Stimulated activated CD4-positive, alpha-beta T cell treated with anti-CD3 and anti-CD28 coated beads, TNF-alpha, amount 100 ng/mL, for 24 hours (primary cell): ENCODE data around the gene VAV3.

ENCODE experiments used
- DNase-seq, 3 experiments: peaks; one replicate each; pipeline ENCODE4 v3.0.0-alpha.2; 2020; ENCODE audit warnings: low read depth in 3 of 3

Gene VAV3

DNA sequence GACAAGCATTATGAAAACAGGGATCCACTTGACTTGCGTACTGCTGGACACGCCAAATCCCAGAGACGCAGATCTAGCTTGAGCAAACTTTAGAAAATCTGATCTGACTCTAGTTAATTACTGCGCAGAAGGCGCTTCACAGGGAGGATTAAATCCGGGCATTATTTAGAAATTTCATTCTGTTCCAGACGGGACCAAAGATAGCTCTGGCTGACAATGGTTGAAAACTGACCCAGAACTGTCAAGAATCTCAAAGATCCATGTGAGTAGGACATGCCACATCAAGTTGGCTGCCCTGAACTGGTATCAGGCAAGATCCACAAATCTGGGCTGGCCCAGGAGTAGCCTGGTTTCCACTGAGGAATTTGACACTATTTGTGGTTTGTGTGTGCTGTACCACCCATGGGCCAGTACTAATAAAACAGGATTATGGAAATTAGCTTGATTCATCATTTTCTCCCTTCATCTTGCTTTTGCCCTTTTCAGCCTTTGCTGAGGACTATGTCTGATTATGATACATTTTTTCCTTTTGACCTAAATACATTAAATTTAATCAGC is 171.0 kb downstream of the VAV3 start:
- DNase-seq: no peak

DNA sequence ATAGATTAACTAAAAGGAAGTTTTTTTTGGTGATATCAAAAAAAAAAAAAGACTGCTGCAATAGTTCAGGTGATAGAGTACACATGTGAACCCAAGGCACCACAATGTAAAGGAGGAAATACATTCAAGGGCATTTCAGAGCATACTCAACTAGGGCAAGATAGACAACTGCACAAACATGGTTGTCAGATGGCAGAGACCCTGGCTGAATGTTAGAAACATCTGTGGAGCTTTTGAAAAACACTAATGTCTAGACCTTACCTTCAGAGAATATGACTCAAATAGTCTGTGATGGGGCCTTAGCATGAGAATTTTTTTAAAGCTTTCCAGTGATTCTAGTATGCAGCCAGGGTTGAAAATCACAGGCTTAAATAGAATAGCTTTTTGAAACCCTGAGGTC is 173.6 kb downstream of the VAV3 start:
- DNase-seq: no peak

DNA sequence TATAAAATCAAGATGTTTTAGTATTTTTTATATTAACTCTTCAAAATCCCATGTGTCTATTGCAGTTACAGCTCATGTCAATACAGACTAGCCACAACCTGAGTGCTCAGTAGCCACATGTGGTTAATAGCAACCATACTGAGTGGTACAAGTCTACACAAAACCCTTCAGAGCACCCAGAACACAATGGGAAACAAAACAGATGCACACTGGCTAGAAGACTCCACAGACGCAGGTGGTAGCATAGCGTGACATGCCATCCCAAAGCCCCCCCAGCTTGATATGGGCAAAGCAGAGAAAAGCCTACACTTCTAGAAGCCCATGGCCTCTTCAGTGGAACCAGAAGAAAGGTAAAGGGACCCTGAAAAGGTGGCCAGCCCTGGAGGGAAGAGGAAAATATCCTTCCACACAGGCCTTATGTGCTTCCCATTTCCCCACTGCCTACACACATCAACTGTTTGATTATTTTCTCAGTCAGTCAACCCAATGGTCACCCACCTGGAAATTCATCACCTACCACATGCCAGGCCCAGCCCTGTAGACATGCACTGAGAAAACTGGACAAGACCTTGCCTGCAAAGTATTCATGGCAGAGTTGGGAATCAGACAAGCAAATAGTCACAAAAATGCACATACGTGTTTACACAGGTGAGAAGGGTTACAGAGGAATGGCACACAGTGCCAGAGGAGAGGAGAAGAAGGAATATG is 175.0 kb downstream of the VAV3 start:
- no peak for DNase-seq

DNA sequence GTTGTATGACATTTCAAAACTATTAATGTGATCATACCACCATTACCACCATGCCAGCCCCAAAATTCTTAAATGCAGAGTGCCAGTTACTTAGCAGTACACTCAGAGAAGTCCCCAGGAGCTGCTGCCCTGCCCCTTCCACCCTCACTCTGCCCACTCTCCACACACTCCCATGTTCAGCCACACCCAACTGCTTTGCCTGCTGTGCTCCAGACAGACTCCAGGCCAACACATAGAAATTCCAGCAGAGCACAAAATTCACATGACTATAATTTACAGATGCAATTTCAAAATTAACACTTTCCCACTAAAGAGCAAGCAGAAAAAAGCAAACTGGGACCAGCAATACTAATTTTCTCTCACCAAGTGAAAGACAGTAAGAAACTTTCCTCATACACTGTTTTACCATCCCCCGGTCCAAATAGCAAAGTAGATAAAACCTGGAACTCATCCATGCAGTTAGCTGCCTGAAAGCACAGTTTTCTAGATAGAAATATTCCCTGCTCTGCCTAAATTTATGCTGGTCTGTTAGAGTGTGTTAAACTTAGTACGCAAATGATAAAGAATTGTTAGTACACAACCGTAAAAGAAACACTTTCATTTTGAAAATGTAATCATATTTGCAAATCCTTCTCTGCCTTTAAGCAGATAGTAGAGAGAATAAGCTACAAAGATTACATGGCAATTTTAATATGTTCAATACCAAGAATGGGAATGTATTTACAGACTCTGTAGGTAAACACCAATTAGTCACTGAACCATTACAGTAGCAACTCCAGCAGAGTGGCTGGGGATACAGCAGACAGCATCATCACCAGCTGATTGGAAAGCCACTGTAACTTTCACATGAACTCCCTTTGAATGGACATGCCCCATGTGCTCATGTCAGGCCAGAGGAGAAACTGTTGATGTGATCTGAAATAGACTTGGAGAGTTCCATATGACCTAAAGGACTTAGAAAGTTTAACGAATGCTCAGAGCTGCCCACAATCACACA is 176.5 kb downstream of the VAV3 start:
- no peak for DNase-seq

- no peak for DNase-seq
Observed at GRCh38 chr1:107787299-107787698, 177.7 kb downstream of the VAV3 start.

GRCh38 chr1:107786203-107786845 is 178.7 kb downstream of the VAV3 start:
- DNase-seq: no peak

DNA sequence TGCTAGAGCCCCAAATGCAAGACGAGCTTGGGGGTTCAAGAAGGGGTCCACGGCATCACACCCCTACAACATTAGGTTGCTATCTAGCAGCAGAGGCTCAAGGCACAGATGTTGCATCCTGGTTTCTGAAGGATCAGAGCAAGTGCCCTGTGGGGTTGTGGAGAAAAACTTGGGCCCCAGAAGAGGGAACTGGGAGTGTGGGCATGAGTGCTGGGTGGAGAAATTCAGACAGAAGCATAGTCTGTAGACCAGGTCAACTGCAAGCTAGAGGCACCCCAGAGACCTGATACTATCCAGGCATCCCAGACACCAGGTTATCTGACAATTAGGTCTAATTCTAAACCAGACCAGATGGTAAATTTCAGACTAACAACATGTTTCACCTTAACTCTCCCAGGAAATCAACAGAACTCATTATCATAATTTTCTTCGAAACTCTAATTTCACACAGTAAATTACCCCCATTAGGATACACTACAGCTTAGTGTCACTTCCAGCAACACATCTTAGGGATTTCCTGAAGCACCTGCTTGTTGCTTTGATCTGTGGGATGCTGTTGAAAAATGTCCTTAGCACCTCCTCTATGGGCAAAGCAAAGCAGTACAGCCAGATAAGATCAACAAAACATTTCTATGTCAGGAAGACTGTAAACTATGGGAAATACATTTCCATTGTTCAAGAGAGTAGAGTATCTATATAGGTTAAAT is 179.3 kb downstream of the VAV3 start:
- DNase-seq: no peak

GRCh38 chr1:107782217-107782845 is 182.6 kb downstream of the VAV3 start:
- peak in 2 of 3 experiments; percentile 36 to 52 for DNase-seq

GRCh38 chr1:107781245-107781644 is 183.7 kb downstream of the VAV3 start:
- DNase-seq: no peak

DNA sequence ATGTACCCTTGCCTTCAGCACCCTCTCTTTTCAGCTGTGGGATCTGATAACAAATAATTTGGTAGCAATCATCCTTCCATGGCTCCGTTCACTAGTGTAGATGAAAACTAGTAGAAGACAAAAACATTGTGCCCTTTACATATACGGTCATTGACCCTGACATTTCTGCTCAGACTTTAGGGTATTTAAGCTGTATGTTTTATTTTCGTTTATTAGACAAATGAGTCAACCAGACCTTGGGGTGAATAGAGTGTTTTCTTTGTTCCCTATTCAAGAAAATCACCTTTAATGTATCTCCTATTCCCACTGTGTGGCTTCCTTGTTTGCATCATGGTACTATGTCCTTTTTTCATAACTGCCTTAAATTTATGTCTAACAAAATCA is 187.3 kb downstream of the VAV3 start:
- DNase-seq: no peak

DNA sequence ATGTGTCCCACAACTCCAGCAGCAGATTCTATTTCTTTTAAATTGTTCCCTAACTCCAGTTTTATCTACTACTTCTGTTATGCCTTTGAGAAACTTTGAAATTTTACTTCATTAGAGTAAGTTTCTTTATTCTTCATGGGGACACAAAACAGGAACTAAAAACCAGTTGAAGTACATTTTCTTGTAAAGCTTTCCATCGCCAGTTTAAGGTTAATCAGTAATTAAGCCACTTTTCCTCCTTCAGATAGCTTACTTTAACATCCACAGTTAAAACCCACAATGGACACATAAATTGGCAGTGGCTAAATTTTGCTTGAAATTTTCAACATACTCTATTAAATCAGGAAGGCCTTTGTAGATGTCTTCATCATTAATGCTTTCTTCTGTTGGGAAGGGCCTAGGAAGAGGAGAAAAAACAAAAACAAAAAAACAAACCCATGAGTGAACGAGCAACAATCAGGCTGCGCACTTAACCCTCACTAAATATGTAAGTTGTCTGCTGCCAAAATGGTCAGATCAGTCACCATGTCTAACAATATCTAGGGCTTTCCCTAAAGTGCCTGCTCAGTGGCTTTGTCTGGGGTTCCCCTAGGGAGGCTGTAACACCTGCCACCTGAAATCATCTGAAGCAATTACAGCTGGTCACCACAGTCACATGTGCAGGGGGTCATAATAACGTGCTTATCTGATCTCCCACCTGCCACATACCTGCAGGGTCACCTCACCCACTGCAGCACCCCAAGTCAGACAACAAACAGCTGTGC is 187.9 kb downstream of the VAV3 start:
- no peak for DNase-seq

GRCh38 chr1:107771377-107771776 is 193.6 kb downstream of the VAV3 start:
- DNase-seq: no peak

DNA sequence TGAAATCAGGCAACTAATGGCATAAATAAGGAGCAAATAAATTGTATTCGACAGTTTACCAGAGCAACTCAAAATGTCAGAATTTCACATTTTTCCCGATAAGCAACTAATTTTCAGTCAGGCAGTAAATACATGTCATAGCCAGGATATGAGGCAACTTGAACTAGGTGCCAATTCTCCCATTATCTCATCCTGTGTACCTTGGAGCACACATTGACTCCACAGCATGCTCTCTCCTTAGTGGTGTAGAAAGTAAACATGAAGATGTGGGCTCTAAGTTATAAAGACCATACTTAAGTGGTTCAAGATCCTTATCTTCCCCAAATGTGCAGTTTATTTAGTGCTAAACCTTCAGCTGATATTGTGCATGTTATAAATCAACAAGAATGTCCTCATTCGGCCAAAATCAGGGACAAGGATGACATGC is 197.8 kb downstream of the VAV3 start:
- no peak for DNase-seq

DNA sequence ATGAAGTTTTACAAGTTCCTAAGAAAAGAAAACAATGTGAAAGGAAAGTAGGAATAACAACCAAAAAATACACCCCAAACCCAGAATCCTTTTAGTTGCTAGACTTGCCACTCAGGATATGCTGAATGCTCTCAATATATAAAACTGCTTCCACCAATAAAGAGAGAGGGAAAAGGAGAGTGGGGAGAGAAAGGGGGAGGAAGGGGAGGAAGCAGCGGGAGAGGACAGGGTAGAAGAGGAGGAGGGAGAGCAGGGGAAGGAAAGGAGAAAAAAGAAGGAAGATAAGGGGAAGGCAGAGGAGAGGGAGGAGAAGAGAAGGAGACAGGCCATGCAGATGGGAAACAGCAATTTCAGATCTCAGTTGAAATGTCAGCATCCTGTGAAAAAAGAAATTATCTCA is 198.4 kb downstream of the VAV3 start:
- no peak for DNase-seq

- no peak for DNase-seq
Observed at GRCh38 chr1:107762751-107763390, 202.1 kb downstream of the VAV3 start.

DNA sequence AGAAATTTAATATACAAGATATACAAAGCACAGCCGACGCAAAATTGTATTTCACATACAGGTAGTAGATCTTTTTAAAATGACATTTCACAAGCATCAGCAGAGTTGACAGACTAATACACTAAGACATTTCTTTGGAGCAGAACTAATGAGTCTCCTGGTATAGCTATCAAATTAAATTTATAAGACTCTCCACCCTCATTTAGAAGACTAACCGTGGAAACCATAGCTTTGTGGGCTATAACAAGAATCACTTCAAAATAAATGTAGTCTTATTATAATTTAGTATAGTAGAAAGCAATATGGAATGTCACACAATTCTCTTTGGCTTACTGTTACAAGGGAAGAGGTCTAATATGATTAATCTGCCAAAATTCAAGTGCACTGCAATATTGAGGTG is 204.9 kb downstream of the VAV3 start:
- no peak for DNase-seq

DNA sequence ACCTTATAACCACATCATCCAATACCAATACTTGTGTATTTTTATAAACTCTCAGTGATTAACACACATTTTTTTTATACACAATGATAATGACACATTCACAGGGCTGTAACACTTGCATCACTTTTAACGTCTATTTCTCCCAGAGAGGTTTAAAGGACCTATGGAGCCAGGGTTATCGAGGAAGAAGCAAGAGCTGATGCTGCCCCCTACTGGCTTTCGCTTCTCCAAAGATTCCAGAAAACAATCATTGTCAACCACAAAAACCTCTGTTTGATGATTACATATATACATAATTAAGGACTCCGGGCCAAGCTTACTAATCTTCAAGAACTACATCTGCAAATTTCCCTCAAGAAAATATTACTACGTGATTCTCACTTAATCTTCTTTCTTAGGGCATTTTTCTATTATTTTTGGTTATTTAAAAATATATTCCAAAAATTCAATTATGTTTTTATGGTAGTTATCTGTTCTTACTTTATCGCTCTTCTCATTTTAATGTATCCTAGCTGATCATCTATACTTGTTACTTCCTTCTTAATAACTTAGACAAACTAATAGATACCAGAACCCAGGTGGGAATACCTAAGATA is 214.5 kb downstream of the VAV3 start:
- peak in 2 of 3 experiments; percentile 5 to 21 for DNase-seq

DNA sequence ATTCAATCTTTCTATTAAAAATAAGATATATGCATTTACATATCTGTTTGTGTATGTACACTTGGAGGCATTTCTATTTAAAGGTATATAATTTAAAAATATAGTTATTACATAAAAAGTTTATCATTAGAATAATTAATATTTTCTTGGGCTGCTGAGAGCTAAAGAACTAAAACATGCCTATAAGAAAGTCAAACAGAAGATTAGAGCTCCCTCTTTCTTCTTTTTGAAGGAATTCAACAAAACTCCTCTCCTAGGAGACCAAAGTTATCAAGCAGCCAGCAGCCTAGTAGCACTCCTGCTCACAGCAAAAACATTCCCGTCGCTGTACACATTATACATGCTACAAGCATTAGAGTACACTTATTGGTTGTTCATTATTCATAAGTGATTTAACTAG is 216.4 kb downstream of the VAV3 start:
- no peak for DNase-seq

DNA sequence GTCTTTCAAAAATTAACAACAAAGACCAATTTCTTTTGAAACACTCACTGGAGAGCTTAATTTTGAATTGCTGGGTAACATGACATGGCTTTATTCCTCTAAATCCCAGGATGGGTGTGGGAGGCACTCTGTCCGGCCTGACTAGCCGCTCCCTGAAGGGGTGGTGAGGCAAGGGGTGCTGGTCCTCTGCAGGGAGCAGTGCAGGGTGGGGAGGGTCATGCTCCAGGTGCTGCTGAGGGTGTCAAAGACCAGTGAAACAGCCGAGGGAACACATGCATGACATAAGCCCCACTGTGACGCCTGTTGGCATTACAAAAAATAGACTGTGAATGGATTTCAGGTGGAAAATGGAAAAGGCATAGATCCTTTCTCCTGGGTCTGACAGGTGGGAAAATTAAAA is 223.7 kb downstream of the VAV3 start:
- no peak for DNase-seq
